Activated T-cell treated with anti-CD3 and anti-CD28 coated beads for 1 hour (primary cell): ENCODE results near the gene RAPSN.

Experiments
- DNase-seq: peaks from one replicate; pipeline ENCODE4 v3.0.0-alpha.2; 2020; ENCODE audit warnings: low read depth

The RAPSN gene

DNA sequence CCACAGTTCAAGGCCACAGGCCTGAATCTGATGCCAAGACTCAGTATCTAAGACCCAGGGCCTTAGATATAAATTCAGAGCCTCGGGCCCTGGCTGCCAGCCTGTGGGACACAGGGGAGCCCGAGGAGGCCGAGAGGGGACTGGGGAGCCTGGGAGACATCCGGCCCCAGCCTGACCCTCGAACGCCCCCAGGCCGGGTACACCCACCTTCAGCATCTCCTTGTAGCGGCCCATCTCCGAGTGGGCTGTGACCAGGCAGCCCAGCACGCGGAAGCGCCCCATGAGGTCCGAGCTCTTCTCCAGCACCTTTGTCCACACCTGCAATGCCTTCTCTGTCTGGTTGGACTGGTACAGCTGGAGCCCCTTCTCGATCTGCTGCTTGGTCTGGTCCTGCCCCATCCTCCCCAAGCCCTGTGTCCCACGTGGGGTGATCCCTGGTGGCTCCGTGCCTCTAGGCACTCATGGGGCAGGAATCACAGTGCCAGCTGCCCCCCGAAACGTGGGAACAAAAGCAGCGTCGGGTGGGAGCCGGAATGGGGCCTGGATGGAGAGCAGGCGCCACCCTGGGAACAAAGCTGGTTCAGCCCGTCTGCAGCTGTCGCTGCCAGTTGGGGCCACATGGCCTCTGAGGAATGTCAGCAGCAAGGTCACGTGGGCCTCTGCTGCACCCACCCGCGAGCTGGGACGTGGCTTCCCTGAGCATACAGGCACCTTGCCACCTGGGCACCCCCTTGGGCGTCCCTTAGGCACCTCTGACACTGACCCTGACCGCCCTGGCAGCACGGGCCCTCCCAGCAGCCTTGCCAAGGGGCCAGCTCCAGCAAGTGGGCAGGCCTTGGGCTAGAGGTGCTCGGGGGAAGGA is at the start of gene RAPSN:
RAPSN (minus strand) TSS at position 571 of the 862 bp plus-strand sequence; CDS start at position 399, 172 bp downstream.
- no peak for DNase-seq

DNA sequence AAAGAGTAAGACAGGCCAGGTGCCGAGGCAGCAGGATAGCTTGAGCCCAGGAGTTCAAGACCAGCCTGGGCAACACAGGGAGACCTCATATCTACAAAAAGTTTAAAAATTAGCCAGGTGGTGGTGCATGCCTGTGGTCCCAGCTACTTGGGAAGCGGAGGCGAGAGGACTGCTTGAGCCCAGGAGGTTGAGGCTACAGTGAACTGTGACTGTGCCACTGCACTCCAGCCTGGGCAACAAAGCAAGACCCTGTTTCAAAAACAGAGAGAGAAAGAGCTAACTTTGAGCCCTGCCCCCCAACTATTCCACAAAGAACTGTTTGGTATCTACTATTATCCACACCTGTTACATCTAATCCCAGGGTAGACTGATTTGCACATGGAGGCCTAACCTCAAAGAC is 49.2 kb upstream of the RAPSN start:
- no peak for DNase-seq

DNA sequence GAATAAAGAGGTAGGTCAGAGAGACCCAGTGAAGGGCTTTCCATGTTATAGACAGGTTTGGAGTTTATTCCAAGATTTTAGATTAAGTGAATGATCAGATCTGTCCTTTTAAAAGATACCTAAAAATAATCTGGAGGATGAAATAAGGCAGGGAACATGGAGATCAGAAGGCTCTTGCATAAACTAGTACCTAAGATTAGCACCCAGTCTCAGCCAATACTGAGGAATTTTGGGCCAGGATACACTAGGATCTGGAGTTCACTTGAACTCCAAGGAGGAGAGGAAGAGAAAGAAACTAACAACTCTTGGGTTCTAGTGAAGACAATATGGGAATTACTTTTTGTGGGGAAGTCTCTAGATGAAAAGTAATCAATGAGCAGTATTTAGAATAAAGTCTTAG is 47.9 kb upstream of the RAPSN start:
- no peak for DNase-seq

DNA sequence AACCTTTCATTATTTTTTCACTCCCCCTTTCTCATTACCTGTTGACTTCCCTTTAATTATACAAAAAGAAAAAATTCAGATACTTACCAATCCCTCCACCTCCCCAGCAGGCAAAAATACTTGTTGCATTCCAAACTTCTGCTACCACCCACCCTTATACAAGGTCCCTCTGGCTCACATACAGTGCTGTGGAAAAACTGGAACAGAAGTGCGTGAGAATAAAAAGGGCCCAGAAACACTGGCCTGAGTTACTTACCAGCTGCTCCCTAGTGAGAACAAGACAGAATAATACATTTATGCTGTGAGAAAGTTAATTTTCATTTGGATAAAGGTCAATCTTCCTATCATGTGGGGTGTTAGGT is 46.9 kb upstream of the RAPSN start:
- no peak for DNase-seq

DNA sequence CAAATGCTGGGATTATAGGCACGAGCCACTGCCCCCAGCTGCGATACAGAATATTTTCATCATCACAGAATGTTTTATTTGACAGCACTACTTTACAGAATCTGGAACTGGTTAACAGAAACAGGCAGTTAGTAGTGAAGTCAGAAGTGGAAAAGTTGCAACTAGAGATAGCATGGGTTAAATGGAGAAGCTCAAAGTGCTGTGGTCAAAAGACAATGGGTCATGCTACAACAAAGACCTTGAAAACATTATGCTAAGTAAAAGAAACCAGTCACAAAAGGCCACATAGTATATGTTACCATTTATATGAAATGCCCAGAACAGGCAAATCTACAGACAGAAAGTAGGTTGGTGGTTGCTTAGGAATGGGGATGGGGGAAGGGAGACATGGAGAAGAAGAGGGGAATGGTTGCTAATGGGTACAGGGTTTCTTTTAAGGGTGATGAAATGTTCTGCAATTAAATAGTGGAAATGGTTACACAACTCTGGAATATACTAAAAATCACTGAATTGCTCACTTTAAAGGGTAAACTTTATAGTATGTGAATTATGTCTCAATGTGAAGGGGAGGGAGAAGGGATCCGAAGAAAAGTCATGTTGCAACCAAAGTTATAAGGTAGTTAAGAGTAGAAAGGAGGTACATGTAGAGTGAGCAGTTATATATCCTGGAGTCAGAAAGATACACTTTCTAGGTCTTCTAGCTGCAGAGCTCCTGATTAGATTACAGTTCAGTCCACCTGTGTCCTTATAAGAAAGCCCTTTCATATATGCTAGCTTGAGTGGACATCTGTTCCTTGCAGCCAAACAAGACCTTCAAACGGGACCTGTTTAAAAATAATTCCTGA is 46.3 kb upstream of the RAPSN start:
- DNase-seq, result no peak

DNA sequence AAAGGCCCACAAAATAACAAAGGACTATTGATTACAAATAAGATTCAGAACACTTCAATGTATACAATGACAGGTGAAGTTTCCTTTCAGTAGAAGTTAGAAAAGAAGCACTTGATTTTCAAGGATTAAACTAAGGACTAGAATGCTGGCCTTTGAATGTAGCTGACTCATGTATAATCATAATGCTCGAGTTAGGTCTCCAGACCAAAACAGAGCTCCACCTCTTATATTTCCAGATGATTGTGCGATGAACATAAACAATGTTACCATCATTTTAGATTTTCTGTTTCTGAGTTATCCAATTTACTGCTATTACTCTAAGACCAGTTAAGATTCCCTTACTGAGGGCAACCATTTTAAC is 40.4 kb upstream of the RAPSN start:
- no peak for DNase-seq

DNA sequence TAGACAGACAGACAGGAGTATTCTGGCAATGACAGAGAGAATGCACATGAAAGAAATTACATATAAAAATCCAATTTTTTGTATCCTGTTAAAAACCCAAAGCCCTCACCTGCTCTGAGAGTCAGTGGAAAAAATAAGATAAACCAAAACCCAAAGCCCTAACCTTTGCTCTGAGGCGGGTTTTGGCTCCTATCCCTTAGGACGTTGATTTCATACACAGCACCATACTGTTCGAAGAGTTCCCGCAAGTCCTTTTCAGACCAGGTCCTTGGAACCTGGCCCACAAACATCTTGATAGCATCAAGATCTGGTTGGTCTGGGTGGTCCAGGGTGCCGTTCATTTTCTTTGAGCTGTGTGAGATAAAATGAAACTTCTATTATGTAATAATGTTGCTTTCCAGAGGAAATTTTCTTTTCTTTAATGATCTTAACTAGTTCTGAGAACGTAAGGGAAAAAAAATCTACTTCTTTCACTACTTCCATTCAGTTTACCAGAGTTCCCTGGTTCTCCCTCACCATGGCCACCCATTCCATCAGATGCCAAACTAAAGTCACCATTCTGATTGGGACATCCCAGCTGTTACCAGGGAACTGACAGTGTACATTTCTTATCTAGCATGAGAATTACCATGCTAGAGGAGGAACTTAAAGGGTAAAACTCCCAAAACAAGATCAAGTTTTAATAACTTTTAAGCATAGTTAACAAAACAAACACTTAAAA is 39.9 kb upstream of the RAPSN start:
- no peak for DNase-seq

DNA sequence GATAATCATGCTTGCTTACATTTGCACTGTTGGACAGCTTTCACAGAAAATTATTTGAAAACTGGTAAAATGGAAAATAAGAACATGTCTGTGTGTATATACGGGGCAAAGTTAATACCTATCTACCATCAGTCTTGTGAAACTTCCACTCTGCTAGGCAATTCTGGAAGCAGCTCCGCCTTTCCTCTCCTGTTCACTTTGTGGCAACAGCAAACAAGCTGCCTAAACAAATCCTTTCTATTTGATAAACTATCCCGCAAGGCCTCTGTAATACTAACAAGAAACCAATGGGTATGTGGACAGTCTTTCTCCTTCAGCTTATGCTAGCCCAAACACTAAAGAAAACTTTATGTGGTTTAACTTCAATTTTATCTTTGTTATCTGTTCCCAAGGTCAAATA is 39.2 kb upstream of the RAPSN start:
- DNase-seq, result no peak

DNA sequence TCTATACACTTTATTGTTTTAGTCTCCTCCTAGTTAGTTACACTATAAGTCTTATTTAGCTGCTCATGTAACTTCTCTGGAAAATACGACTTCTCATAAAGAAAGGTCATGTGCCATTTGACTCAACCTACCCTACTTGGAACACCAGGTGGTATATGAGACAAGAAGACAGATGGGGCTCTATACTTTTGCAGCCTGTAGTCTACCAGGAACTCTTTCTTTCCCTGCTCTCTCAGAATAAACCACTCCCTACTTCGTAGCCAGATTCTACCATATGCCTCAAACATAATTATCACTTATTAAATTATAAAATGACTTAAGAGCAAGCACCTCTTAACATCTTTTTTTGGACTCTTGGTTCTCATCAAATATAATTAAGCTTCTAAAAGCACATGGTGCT is 38.5 kb upstream of the RAPSN start:
- no peak for DNase-seq

DNA sequence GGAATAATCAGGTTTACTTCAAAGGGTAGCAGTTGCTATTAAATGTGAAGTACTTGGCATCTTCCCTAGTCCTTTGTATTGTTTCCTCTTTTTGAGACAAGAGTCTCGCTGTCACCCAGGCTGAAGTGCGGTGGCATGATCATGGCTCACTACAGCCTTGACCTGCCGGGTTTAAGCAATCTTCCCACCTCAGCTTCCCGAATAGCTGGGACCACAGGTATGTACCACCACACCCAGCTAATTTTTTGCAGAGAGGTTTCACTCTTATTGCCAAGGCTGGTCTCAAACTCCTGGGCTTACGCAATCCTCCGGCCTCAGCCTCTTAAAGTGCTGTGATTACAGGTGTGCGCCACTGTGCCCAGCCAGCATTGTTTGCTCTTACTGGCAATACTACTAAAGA is 36.2 kb upstream of the RAPSN start:
- no peak for DNase-seq

DNA sequence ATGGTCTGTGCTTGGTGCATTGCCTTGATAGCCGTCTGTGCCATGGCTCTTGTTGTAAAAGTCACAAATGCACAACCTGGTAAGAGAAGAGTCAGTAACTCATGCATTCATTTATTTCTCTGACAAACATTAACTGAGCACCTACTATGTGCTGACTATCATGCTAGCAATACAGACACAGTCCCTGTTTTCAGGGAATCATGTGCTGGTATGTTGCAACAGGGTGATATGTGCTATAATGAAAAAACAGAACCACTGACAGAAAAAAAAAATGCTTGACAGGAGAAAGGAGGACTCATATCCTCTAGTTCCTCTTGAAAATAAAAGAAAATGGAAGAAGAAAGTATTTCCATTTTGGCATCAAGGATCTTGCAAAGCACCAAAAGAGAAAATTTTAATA is 34.5 kb upstream of the RAPSN start:
- no peak for DNase-seq

DNA sequence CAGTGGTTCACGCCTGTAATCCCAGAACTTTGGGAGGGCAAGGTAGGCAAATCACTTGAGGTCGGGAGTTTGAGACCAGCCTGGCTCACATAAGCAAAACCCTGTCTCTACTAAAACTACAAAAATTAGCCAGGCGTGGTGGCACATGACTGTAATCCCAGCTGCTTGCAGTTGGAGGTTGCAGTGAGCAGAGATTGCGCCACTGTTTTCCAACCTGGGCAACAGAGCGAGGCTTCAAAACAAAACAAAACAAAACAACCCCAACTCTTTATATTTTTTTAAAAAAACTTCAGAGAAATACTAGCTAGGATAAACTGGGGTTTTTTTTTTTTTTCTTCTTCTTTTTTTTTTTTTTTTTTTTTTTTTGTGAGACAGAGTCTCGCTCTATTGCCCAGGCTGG is 31.8 kb upstream of the RAPSN start:
- no peak for DNase-seq

DNA sequence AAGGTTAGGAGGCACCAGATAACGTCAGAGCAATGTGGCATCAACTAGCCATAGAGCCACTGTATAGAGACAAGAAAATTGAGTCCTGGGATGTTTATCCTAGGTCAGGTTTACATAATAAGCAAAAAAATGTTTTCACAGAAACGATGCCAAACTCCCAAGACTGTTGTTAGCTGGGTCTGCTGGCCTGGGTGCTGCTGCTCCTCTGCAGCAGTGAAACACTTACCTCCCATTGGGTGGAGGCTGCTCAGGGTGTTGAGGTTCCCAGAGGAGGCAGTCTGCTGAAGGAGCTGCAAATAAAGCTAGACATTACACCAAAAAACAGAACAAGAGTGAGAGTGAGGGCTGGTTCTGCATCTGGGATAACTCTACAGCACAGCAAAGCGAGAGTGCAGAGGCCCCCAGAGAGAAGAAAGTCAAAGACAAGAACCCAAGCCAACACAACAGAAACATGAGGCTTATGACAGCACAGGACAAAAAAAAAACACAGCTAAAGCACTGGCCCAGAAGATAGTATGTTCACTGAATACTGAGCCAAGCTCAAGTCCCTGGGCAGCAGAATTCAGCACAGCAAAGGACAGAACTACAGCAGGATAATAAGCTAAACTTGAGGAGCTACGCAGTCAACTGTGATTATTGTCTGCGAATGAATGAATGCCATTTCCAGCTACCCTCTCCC is 29.9 kb upstream of the RAPSN start:
- DNase-seq, result no peak

DNA sequence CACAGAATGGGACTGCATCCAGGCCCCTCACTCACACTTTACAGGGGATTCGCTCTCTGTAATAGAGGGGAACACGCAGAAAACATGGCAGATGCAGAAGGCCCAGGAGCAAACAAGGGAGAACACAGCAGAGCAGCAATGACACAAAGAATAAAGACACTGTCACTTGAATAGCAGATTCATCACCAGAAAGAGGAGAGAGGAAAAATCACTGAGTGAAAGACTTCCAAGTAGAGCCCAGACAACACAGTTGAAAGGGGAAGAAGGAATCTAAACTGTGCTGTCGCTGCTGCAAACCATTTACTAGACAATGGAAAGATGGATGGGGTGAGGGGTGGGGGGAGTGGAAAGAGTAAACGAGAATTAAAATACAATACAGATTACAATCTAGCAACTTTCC is 28.8 kb upstream of the RAPSN start:
- DNase-seq, result no peak

DNA sequence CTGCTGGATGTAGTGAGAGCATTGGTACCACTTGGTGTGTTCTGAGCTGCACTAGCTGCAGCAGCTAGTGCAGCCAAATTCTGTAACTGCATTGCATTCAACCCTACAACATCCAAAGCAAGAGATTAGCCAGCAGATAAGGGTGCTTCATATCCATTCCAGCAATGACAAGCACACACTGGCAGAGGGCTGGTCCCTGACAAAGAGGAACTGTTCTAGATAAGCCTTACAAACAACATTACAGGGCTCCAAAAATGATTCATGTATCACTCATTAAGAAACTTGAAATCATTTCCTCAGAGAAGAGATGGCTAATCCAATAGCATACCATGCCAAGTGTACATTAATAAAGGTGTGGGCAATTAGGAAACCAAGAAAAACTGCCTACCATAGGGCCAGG is 28.4 kb upstream of the RAPSN start:
- DNase-seq, result no peak

DNA sequence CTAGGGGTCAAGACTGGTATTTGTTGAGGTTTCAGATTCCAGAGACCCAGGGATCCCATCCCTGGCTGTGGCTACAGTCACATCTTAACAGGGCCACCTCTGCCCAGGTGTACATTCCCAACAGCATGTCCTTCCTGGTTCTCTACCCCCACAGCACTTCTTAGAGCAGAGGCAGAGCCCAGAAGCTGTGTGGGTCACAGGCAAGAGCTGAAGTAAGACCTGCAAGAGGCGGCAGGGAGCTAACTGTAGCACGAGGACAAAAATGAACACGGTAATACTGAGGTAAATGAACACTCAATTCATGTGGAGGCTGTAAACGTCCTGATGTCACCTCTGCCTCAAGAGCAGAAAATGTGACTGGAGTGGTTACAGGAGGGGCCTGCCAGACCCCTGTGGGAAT is 21.7 kb upstream of the RAPSN start:
- DNase-seq, result no peak

DNA sequence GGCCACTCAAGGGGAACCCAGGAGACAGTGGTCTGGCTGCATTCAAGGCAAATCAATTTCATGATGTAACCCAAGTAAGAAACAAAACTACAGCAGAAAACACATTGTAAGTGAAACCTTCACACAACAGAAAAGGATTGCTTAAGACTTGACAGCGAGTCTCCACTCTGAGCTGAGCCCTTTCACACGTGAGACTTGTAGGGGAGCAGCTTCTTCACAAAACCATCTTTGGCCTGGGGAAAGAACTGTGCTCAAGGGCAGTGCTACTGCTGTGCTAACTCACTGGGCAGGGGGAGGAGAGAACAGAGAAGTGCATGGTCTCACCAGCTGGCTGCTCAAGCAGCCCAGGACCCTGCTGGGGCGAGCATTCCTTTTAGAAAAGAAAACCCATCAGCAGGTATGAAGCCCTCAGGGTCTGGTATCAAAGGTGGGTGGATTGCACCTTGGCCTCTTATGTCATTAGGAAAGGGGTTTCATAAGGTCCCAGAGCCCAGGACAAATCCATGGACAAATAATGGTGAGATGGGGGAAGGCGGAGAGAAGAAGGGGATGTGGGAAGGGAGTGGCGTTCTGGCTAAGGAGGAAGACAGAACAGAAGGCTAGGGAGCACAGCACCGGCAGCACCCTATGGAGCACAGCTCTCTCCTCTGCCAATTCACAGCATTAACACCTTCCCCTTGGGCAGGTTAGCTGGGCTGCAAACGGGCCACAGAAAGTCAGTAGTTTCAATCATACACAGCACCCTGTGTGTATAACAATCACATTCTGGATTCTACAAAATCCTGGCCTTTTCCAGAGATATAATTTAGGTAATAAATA is 20.6 kb upstream of the RAPSN start:
- no peak for DNase-seq

DNA sequence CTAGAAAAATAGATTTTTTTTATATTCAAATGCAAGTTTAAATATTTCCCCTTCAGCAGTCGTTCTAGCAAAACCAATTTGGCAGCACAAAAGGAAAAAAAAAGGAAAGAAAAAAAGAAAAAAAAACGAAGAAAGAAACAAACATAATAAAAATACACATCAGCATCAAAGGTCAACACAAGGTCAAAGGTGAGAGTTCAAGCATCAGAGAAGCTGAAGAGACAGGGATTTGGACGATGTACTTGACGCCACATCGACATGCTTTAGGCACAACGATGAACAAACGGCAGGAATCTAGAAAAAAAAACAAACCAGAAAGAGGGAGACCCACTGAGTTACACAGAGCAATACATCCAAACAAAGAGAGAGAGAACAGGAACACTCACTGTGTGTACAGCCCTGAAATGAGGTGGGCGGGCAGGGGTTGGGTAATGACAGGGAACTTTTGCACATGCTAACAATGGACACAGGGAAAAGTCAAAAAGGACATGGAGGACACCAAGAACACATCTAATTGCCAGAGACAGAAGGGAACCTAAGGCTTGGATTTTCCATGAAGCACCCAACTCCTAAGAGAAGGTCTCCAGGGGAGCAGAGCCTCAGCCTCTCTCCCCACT is 19.8 kb upstream of the RAPSN start:
- DNase-seq, result no peak

DNA sequence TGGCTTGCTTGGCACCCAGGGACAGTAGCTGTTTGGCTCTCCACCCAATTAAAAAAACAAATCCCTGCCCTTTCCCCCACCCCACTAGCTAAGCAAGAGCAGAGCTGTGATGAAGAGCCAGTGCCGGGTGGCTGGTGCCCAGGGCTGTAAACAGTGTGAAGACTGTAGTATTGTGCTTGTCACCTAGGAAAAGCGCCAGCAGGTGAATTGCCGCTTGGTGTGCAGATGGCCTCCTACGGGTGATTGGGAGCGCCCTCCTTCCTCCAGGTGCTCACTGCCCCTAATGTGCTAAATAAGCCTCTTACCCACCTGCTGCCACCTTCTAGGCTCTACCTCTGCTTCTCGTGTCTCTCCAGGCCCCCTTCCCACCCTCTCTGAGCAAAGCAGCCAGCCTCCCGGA is 18.4 kb upstream of the RAPSN start:
- DNase-seq, result no peak

DNA sequence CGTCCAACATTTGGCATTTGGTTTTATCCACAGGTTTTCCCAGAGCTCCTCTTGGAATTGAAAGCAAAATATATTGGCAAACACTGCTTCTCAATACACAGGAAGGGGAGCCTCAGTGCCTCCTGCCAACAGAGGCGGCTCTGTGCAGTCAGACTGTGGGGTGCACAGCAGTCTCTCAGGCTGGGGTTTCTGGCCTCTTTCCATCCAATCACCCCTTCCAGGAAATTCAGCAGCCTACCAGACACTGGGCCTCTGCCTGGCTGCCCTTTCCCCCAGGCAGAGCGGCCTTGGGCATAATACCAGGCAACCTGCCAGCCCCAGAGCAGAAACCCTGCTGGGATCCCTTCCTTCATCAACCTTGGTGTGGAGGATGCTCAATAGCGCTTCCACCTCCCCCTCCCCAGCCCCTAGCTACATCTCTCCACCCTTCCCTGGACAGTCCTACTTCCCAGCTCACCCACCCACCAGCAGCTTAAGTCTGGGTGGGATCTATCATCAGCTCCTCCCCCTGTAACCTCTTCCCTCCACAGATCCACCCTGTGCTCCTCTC is 17.8 kb upstream of the RAPSN start:
- no peak for DNase-seq

DNA sequence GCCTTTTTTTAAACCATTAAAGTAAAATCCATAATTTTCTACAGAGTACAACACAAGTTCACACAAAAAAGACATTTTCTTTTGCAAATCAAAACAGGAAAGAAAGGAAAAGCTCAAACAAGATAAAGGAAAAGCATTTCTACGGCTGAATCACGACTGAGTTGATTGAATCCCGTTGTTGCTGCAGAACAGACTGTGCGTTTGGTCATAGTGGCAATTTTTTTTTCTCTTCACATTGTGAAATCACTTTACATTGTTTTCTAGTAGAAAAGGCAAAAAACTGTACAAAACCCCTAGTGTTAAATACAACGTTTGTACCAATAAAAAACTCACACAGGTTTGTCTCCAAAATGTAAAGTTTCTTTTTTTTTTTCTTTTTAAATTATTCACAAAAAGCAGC is 17.3 kb upstream of the RAPSN start:
- no peak for DNase-seq
